Natural killer cell (primary cell): Measurements from ENCODE around the gene EPC1. TPM values are rescaled to one million over a fixed set of nuclear protein-coding genes. Genes with fewer than 3 reads are reported as not detected.
A peak's percentile ranks its signal among the peaks of the same experiment; 100 is the strongest.

Source experiments
- ATAC-seq, 3 donors: fragments of 150-1000 bp in 2 of 3; fragments of 200-7000 bp in 1 of 3; cut with Tn5 transposase; 1 replicate in 1 of 3; 2 replicates in 2 of 3; pipeline ENCODE4 v1.10.0; 2021; ENCODE audit warnings: mild to moderate bottlenecking in 2 of 3, moderate library complexity in 2 of 3
- DNase-seq, 2 donors: peaks; one replicate each; pipeline versions ENCODE4 v3.0.0 to v3.0.0-alpha.2; 2013 to 2021; ENCODE audit warnings: mixed read lengths in 1 of 2
- H3K27ac ChIP-seq: one replicate; pipeline ENCODE4 v1.5.1; 2013; ENCODE audit warnings: mild to moderate bottlenecking, low read length
- H3K27me3 ChIP-seq: one replicate; pipeline ENCODE4 v1.6.1; 2013; ENCODE audit warnings: low read length; ENCODE audit not compliant: control insufficient read depth, insufficient read depth
- H3K36me3 ChIP-seq: one replicate; pipeline ENCODE4 v1.6.1; 2013; ENCODE audit warnings: low read length; ENCODE audit not compliant: control insufficient read depth, insufficient read depth
- H3K4me1 ChIP-seq: one replicate; pipeline ENCODE4 v1.6.1; 2013; ENCODE audit warnings: low read length; ENCODE audit not compliant: control insufficient read depth, insufficient read depth
- H3K4me3 ChIP-seq: one replicate; pipeline ENCODE4 v1.5.1; 2013; ENCODE audit warnings: low read length
- H3K9me3 ChIP-seq: one replicate; pipeline ENCODE4 v1.6.1; 2013; ENCODE audit warnings: low read length; ENCODE audit not compliant: control insufficient read depth, insufficient read depth
- H3K27ac Mint-ChIP-seq, 2 donors: one replicate each; pipeline ENCODE4 v1.8.0; 2022; ENCODE audit warnings: mild to moderate bottlenecking in 2 of 2, mixed read lengths in 2 of 2, moderate library complexity in 1 of 2
- H3K27me3 Mint-ChIP-seq, 2 donors: one replicate each; pipeline ENCODE4 v1.8.0; 2022; ENCODE audit warnings: low read depth in 2 of 2, mixed read lengths in 2 of 2
- H3K36me3 Mint-ChIP-seq: one replicate; pipeline ENCODE4 v1.8.0; 2022; ENCODE audit warnings: mixed read lengths
- H3K4me1 Mint-ChIP-seq, 2 donors: one replicate each; pipeline ENCODE4 v1.8.0; 2022; ENCODE audit warnings: mixed read lengths in 2 of 2
- H3K4me3 Mint-ChIP-seq: one replicate; pipeline ENCODE4 v1.8.0; 2022; ENCODE audit warnings: mild to moderate bottlenecking, moderate library complexity, mixed read lengths
- H3K9me3 Mint-ChIP-seq, 2 donors: one replicate each; pipeline ENCODE4 v1.8.0; 2022; ENCODE audit warnings: mixed read lengths in 2 of 2
- whole genome bisulfite sequencing: methylation state at CpG from one replicate; pipeline ENCODE4 v1.1.7; 2013; ENCODE audit warnings: missing lambda C conversion rate; ENCODE audit not compliant: insufficient coverage; 5-methylcytosine and 5-hydroxymethylcytosine counted together
- intact Hi-C: fragments of 100-400 bp; cut with micrococcal nuclease; formaldehyde crosslinking; loops from one replicate; pipeline ENCODE4 v1.14.2; 2022
- total RNA-seq, 4 donors: library from RNA; stranded (reverse); fragments of 120-200 nt in 1 of 4; gene quantifications; one replicate each; pipeline versions ENCODE4 v1.2.3 to v1.2.4, GENCODE V29; 2013 to 2022
- TF ChIP-seq, protein P1 (sequence below): fragments of 200-600 bp; IDR thresholded peaks from one replicate; pipeline ENCODE4 v1.8.0; 2022; ENCODE audit warnings: antibody characterized with exemption

Gene EPC1
- total RNA-seq, 3 donors from 2014 or later (not counting 1 experiment from before 2014, with no cell fraction given) = 155 to 178 (median 161) TPM

DNA sequence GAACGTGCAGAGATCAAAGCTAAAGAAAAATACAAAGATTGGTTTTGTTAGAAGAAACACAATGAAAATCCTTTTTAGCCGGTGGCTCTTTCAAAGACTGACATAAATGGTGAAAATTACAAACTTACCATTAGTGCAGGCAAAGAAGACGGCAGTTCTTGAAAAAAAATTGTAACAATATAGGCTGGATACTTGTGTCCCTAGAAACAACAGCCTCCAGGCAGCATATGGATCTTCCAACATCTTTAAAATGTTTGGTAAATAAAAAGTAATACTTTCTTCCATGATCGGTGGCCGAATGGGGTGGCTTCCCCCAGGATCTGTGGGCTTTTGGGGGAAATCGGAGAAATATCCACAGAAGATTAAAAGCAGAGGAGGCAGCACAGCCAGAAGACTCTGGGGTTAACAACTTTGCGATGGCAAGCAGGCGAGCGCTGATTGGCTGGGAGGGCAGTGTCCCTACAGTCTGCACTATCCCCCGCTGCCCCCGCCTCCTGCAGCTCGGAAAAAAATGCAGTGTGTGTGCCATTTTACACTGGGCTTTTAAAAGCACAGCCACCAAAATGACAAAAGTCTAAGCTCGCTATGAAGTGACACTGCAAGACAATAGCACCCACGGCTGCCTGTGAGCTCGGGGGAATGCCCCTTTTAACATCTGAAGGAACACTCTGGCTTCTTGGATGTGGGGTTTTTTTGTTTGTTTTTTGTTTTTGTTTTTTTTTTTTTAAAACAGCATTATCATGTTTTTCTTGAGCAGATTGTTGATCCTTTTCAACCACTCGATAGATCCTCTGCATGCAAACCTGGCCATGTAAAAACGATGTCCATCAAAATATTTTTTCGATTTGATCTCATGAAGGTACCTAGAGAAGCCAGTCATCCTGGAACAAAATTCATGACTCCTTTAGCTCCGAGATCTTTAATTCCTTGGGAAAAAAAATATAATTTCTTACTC lies 31.7 kb upstream of the EPC1 start:
- TF ChIP-seq, protein P1, sequence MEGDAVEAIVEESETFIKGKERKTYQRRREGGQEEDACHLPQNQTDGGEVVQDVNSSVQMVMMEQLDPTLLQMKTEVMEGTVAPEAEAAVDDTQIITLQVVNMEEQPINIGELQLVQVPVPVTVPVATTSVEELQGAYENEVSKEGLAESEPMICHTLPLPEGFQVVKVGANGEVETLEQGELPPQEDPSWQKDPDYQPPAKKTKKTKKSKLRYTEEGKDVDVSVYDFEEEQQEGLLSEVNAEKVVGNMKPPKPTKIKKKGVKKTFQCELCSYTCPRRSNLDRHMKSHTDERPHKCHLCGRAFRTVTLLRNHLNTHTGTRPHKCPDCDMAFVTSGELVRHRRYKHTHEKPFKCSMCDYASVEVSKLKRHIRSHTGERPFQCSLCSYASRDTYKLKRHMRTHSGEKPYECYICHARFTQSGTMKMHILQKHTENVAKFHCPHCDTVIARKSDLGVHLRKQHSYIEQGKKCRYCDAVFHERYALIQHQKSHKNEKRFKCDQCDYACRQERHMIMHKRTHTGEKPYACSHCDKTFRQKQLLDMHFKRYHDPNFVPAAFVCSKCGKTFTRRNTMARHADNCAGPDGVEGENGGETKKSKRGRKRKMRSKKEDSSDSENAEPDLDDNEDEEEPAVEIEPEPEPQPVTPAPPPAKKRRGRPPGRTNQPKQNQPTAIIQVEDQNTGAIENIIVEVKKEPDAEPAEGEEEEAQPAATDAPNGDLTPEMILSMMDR = no peak
- peaks cover 3% of the 10 kb centered on the region for H3K4me1 ChIP-seq
- no peak overlapping the region for H3K27ac Mint-ChIP-seq
- H3K4me3 ChIP-seq = peak overlapping the region; percentile 97
- H3K9me3 ChIP-seq = no peaks in the 10 kb centered on the region
- H3K4me1 Mint-ChIP-seq = peaks cover 27 to 32% of the 10 kb centered on the region in 2 donors
- under 1% methylated on average over 16 of the region's 19 CpGs for WGBS
- peak overlapping the region; percentile 82 for H3K27ac ChIP-seq
- H3K36me3 Mint-ChIP-seq = no peaks in the 10 kb centered on the region
- intact Hi-C loops = loop anchor here (1.0 to 10.0 kb wide), 4 partner anchors 32 to 324 kb away; partner anchors contain the start of genes CCDC7 and KIF5B
- DNase-seq (peak; percentile 87 to 95), ATAC-seq (peak; percentile 90 to 98 (median 95))
- no peak overlapping the region for H3K4me3 Mint-ChIP-seq
- no peaks in the 10 kb centered on the region for H3K9me3 Mint-ChIP-seq
- H3K27me3 ChIP-seq = no peaks in the 10 kb centered on the region
- no peaks in the 10 kb centered on the region for H3K36me3 ChIP-seq
- no peaks in the 10 kb centered on the region for H3K27me3 Mint-ChIP-seq

DNA sequence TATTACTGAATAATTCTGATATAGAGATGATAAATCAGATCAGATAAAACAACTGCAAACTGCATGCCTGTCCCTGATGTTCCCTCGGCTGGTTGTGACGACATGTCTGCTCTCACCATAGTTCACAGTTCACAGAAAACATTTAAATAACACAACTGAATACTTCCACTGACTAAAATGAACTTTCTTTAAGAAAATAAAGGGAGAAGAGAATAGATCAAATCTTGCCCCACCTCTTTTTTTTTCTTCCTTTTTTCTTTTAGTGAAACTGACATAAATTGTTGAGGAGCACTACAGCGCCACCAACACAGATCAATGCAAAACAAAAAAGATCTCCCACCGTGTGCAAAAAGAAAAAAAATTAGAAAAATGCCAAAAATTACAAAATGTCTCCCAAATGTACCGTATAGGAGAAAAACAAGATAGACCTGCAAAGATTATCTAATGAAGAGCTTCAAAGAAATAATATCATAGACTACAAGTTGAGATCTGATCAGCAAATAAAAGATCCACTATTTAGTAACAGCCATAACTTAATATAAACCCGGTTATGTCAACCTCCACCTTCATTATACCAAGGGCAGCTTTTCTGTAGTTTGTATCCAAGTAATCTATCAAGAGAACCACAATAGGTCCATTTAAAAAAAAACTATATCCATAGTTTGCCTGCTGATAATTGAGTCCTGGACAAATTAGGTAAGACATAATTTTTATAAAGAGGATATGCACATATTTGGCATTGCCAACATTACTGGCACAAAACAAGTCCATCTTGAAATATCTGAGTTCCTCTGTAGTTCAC lies 30.7 kb upstream of the EPC1 start:
- 0% methylated on average over 3 of the region's 6 CpGs for WGBS
- DNase-seq (peak in 1 of 2 donors; percentile 75), ATAC-seq (peak in 2 of 3 donors; percentile 29 to 32)
- Histone ChIP-seq H3K4me3 (peak overlapping the region; percentile 97), H3K27ac (peak overlapping the region; percentile 82), H3K4me1 (peaks cover 3% of the 10 kb centered on the region), H3K27me3 (no peaks in the 10 kb centered on the region), H3K9me3 (no peaks in the 10 kb centered on the region), H3K36me3 (no peaks in the 10 kb centered on the region)
- no peak overlapping the region for H3K27ac Mint-ChIP-seq
- TF ChIP-seq, protein P1 = peak; percentile 37
- H3K27me3 Mint-ChIP-seq = no peaks in the 10 kb centered on the region
- H3K4me3 Mint-ChIP-seq = no peak overlapping the region
- peaks cover 32 to 39% of the 10 kb centered on the region in 2 donors for H3K4me1 Mint-ChIP-seq
- no peaks in the 10 kb centered on the region for H3K36me3 Mint-ChIP-seq
- intact Hi-C loops = loop anchor here (1.0 to 10.0 kb wide), 4 partner anchors 31 to 323 kb away; partner anchors contain the start of genes CCDC7 and KIF5B
- H3K9me3 Mint-ChIP-seq = no peaks in the 10 kb centered on the region

- H3K4me3 ChIP-seq = peak overlapping the region; percentile 97
- H3K9me3 Mint-ChIP-seq = no peaks in the 10 kb centered on the region
- no peak overlapping the region for H3K27ac ChIP-seq
- H3K4me1 Mint-ChIP-seq = peaks cover 40 to 42% of the 10 kb centered on the region in 2 donors
- no peaks in the 10 kb centered on the region for H3K36me3 ChIP-seq
- H3K4me1 ChIP-seq = peaks cover 3% of the 10 kb centered on the region
- TF ChIP-seq, protein P1 = no peak
- H3K27me3 Mint-ChIP-seq = no peaks in the 10 kb centered on the region
- H3K9me3 ChIP-seq = no peaks in the 10 kb centered on the region
- WGBS = 0% methylated on average over 1 of the region's 3 CpGs
- ATAC-seq = no peak
- H3K27ac Mint-ChIP-seq = no peak overlapping the region
- intact Hi-C loops = loop anchor here (10.0 kb wide), 1 partner anchor 322 kb away; the partner anchor contains the start of gene KIF5B
- H3K27me3 ChIP-seq = no peaks in the 10 kb centered on the region
- DNase-seq = no peak
- H3K4me3 Mint-ChIP-seq = no peak overlapping the region
- H3K36me3 Mint-ChIP-seq = no peaks in the 10 kb centered on the region
These were observed 29.8 kb upstream of the EPC1 start for GRCh38 chr10:32376771-32377170.
